ENCODE data around the gene FAM53B. TPM values are rescaled to one million over a fixed set of nuclear protein-coding genes. Genes with fewer than 3 reads are reported as not detected.

Gene FAM53B
- total RNA-seq, 1 experiment from 2014 or later, result 9.8 TPM

DNA sequence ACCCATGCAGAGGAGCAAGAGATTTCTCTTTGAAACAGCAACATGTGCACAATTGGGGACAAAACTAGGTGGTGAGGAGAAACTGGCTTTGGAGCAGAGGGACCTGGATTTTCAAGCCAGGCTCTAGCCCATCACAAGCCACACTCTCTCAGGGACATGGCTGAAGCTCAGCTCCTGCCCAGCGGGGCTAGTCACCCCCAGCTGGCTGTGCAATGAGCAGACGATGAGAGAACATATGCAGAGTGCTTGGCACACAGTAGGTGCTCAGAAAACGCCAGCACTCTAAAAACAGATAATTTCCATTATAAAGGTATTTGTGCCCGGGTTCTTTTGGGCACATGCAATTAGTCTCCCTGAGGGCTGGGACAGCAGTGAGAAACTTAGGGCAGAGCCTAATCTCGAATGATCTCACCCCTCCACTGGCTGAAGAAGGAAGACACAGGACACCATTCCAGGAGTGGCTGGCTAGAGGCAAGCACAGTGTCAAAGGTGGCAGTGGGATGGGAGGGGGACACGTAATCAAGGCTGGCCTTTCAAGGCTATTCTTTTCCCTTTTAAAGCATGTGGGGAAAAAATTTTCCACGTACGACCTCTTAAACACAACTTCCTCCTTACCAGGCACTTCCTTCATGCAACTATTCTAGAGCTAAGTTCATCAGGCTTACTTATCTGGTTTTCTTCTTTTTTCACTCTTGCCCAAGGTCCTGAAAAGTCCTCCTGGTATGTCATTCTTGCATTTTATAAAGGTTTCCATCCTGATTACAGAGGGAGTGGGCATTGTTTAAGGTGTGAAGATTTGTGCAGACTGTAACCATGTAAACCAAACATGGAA is 15.1 kb downstream of the FAM53B start:
- ChIA-PET CTCF (interaction anchor here (0.6 kb wide), 1 partner anchor 12 kb away, joined by 3 read pairs; no protein-coding TSS in a partner anchor), POLR2A (ENCODE audit: unreplicated experiment) (no interaction called here)
- no peaks in the 10 kb centered on the region for H3K36me3 ChIP-seq (ENCODE audit: low read depth)
- H3K4me1 ChIP-seq (replicated peaks; ENCODE audit: insufficient read depth), result no peaks in the 10 kb centered on the region
- no peak overlapping the region for H2AFZ ChIP-seq
- H4K20me1 ChIP-seq (ENCODE audit: insufficient read depth), result no peaks in the 10 kb centered on the region
- H3K27me3 ChIP-seq (ENCODE audit: insufficient read depth, low read depth), result no peaks in the 10 kb centered on the region
- no peak overlapping the region for H3K27ac ChIP-seq
- BruUV-seq (replicated peaks), result no TSS peak
- no peaks in the 10 kb centered on the region for H3K79me2 ChIP-seq (ENCODE audit: low read depth)
- H3K9me2 ChIP-seq (ENCODE audit: insufficient read depth), result no peaks in the 10 kb centered on the region
- intact Hi-C loops (cut with micrococcal nuclease; ENCODE audit: unreplicated experiment), result no loop called here
- H3K9me3 ChIP-seq (ENCODE audit: insufficient read depth, low read depth), result no peaks in the 10 kb centered on the region
- no peaks in the 10 kb centered on the region for H3F3A ChIP-seq (ENCODE audit: insufficient read depth, low read depth)
- peak in 1 of 2 experiments; percentile 73 for DNase-seq
- H3K4me2 ChIP-seq, result no peak overlapping the region
- TF ChIP-seq, protein P1, sequence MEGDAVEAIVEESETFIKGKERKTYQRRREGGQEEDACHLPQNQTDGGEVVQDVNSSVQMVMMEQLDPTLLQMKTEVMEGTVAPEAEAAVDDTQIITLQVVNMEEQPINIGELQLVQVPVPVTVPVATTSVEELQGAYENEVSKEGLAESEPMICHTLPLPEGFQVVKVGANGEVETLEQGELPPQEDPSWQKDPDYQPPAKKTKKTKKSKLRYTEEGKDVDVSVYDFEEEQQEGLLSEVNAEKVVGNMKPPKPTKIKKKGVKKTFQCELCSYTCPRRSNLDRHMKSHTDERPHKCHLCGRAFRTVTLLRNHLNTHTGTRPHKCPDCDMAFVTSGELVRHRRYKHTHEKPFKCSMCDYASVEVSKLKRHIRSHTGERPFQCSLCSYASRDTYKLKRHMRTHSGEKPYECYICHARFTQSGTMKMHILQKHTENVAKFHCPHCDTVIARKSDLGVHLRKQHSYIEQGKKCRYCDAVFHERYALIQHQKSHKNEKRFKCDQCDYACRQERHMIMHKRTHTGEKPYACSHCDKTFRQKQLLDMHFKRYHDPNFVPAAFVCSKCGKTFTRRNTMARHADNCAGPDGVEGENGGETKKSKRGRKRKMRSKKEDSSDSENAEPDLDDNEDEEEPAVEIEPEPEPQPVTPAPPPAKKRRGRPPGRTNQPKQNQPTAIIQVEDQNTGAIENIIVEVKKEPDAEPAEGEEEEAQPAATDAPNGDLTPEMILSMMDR (conservative IDR thresholded peaks at IDR 0.05), result no peak
- no peak for TF ChIP-seq EZH2 (IDR thresholded peaks at IDR 0.05; ENCODE audit: low read depth)
- no peak overlapping the region for H3K4me3 ChIP-seq

DNA sequence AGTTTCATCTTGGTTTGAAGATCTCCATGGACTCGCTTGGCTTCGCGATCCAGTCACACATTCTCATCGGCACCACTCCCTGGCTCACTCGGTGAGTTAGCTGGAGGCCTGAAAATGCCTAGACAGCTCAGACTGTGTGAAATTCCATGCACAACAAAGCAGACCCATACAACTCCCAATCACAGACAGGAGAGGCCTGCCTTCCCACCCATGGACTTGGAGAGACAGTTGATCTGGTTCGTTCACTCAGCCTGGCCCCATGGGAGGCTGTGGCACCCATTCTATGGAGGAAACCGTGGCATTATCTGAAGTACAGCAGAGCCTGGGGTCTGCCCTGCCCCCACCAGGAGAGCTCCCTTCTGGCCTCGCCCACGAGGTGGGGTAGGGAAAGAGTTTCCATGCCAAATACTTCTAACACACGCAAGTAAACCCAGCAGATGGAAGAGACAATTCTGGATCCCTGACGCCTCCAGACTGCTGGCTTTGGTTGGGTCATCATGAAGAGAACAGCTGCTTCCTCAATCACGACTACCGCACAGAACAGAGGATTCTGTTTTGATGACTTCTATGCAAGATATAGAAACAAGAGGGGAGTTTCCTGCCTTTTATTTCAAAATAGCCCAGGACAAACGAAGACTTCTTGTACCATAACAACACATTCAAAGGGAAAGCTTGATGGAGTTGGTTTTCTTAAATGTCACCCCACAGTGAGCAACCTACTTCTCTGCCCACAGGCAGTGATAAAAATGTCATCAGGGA is 15.9 kb downstream of the FAM53B start:
- DNase-seq, result no peak
- Histone ChIP-seq H3K9me2 (ENCODE audit: insufficient read depth) (no peaks in the 10 kb centered on the region), H2AFZ (no peak overlapping the region), H3K4me1 (replicated peaks; ENCODE audit: insufficient read depth) (no peaks in the 10 kb centered on the region), H3K9me3 (ENCODE audit: insufficient read depth, low read depth) (no peaks in the 10 kb centered on the region), H3F3A (ENCODE audit: insufficient read depth, low read depth) (no peaks in the 10 kb centered on the region), H3K36me3 (ENCODE audit: low read depth) (no peaks in the 10 kb centered on the region), H4K20me1 (ENCODE audit: insufficient read depth) (no peaks in the 10 kb centered on the region), H3K4me3 (no peak overlapping the region), H3K27ac (no peak overlapping the region), H3K79me2 (ENCODE audit: low read depth) (no peaks in the 10 kb centered on the region), H3K4me2 (no peak overlapping the region), H3K27me3 (ENCODE audit: insufficient read depth, low read depth) (no peaks in the 10 kb centered on the region)
- BruUV-seq (replicated peaks), result no TSS peak
- ChIA-PET CTCF (no interaction called here), POLR2A (ENCODE audit: unreplicated experiment) (no interaction called here)
- TF ChIP-seq, protein P1 (conservative IDR thresholded peaks at IDR 0.05), result no peak
- TF ChIP-seq EZH2 (IDR thresholded peaks at IDR 0.05; ENCODE audit: low read depth), result no peak
- intact Hi-C loops (cut with micrococcal nuclease; ENCODE audit: unreplicated experiment), result no loop called here

DNA sequence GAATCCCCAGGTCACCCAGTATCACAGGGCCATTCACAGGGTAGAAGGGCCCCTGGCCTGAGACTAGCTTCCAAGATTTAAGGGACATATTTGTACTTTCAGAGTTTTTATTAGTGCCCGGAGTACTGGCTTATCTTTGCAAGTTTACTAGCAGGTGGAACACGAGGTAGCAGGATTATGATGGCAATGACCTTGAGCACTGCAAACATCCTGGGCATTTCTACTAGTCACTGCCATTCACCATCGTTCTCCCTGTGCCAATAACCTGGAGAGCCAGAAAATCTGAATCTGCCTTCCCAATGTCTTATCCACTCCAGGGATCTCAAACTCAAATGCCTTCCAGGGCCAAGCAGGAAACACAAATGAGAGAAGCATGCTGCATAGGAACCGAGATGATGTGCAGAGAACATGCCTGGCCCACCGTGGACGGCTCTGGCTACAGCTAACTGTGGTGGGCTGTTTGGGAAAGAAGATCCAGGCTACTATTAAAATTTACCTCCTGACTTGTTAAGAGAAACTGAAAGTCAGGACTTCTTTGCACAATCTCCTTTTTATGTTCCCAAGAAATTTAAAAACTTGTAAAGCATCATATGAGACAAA is 16.7 kb downstream of the FAM53B start:
- H4K20me1 ChIP-seq (ENCODE audit: insufficient read depth), result no peaks in the 10 kb centered on the region
- no peak for DNase-seq
- CTCF ChIA-PET, result no interaction called here
- no peak overlapping the region for H3K27ac ChIP-seq
- no TSS peak for BruUV-seq (replicated peaks)
- TF ChIP-seq, protein P1 (conservative IDR thresholded peaks at IDR 0.05), result no peak
- no peak for TF ChIP-seq EZH2 (IDR thresholded peaks at IDR 0.05; ENCODE audit: low read depth)
- no peaks in the 10 kb centered on the region for H3F3A ChIP-seq (ENCODE audit: insufficient read depth, low read depth)
- intact Hi-C loops (cut with micrococcal nuclease; ENCODE audit: unreplicated experiment), result no loop called here
- H3K9me2 ChIP-seq (ENCODE audit: insufficient read depth), result no peaks in the 10 kb centered on the region
- POLR2A ChIA-PET (ENCODE audit: unreplicated experiment), result no interaction called here
- H2AFZ ChIP-seq, result no peak overlapping the region
- H3K36me3 ChIP-seq (ENCODE audit: low read depth), result no peaks in the 10 kb centered on the region
- no peak overlapping the region for H3K4me3 ChIP-seq
- H3K79me2 ChIP-seq (ENCODE audit: low read depth), result no peaks in the 10 kb centered on the region
- H3K27me3 ChIP-seq (ENCODE audit: insufficient read depth, low read depth), result no peaks in the 10 kb centered on the region
- no peaks in the 10 kb centered on the region for H3K9me3 ChIP-seq (ENCODE audit: insufficient read depth, low read depth)
- no peak overlapping the region for H3K4me2 ChIP-seq
- H3K4me1 ChIP-seq (replicated peaks; ENCODE audit: insufficient read depth), result no peaks in the 10 kb centered on the region
